ENCODE results near the gene RAB1B.

The RAB1B gene

DNA sequence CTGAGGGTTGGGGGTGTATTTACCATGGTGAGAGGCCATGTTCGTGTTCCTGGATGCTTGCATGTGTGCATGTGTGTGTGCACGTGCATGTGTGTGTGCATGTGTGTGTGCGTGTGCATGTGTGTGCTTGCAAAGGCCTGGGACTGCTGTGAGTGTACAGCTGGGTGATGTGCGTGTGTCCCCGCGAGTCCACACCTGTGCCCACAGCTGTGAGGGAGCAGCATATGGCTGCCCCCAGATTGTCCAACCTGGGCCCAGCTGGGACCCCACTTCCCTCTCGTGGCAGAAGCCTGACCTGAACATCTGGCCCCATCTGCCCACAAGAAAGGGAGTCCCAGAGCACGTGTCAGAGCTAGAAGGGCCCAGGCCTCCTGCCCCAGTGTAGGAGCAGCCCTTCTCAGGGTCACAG is 56.8 kb downstream of the RAB1B start:
- no peak for DNase-seq

GRCh38 chr11:66326261-66327111 is 58.0 kb downstream of the RAB1B start:
- DNase-seq, result no peak

All from NCI-H2081 treated with DMSO at 0.1 percent for 48 hours (cell line).